GM12878 (cell line): ENCODE data around the gene FER1L5. TPM values are rescaled to one million over a fixed set of nuclear protein-coding genes. Genes with fewer than 3 reads are reported as not detected.

Experiments
- ATAC-seq: fragments of 200-7000 bp; cut with Tn5 transposase; 3 replicates; pipeline ENCODE4 v1.9.1; 2020; ENCODE audit warnings: mild to moderate bottlenecking, moderate library complexity
- BruUV-seq: library from RNA; stranded (reverse); fragments of 400-500 nt; replicated peaks from 2 replicates; lab custom pipeline; 2021; lab: Mats Ljungman, UMichigan
- CTCF ChIA-PET: fragments of 300-600 bp; sonication (Branson Sonifier 250); formaldehyde crosslinking; extraction: SDS; loops from one replicate; lab custom pipeline; 2021; ENCODE audit warnings: inconsistent platforms; lab: Yijun Ruan, JAX
- POLR2A ChIA-PET: fragments of 350-600 bp; formaldehyde crosslinking; extraction: SDS; loops from one replicate; lab custom pipeline; 2021; ENCODE audit warnings: inconsistent platforms; lab: Charles Lee
- RAD21 ChIA-PET: fragments of 300-600 bp; sonication (Branson Sonifier 250); formaldehyde crosslinking; loops from one replicate; lab custom pipeline; 2023; ENCODE audit warnings: antibody characterized with exemption; ENCODE audit not compliant: unreplicated experiment; lab: Charles Lee
- SMC1A ChIA-PET: fragments of 300-600 bp; sonication (Branson Sonifier 250); formaldehyde crosslinking; loops from one replicate; lab custom pipeline; 2023; ENCODE audit not compliant: unreplicated experiment, uncharacterized antibody; lab: Charles Lee
- DNase-seq: peaks from one replicate; pipeline ENCODE4 v3.0.0-alpha.2; 2011; ENCODE audit warnings: low read depth, low spot score
- FAIRE-seq: peaks from 3 replicates; lab custom pipeline; 2011; peaks lifted over from hg19 to GRCh38; lab: Jason Lieb, UNC
- H2AFZ ChIP-seq: 2 replicates; pipeline ENCODE4 v1.6.0; 2011; ENCODE audit warnings: low read depth, low read length, control low read depth; ENCODE audit not compliant: control insufficient read depth
- H3K27ac ChIP-seq: 2 replicates; pipeline ENCODE4 v1.5.1; 2011; ENCODE audit warnings: control low read depth; ENCODE audit not compliant: control insufficient read depth, insufficient read depth
- H3K27me3 ChIP-seq, 2 experiments: replicated peaks in 1 of 2; 2 replicates each; pipeline versions ENCODE4 v1.6.0 to v1.6.1; 2011; ENCODE audit warnings: low read length in 1 of 2; ENCODE audit not compliant: control insufficient read depth in 2 of 2, insufficient read depth in 2 of 2
- H3K36me3 ChIP-seq, 2 experiments: 2 replicates each; pipeline ENCODE4 v1.5.1; 2011; ENCODE audit warnings: low read length in 1 of 2; ENCODE audit not compliant: control insufficient read depth in 2 of 2, insufficient read depth in 2 of 2
- H3K4me1 ChIP-seq: 2 replicates; pipeline ENCODE4 v1.6.1; 2011; ENCODE audit warnings: mild to moderate bottlenecking, low read length, moderate library complexity, mixed read lengths; ENCODE audit not compliant: control insufficient read depth, insufficient read depth
- H3K4me2 ChIP-seq: 2 replicates; pipeline ENCODE4 v1.6.0; 2011; ENCODE audit warnings: control low read depth; ENCODE audit not compliant: control insufficient read depth, insufficient read depth
- H3K4me3 ChIP-seq: fragments of 200-600 bp; sonication (generic); 2 replicates; pipeline ENCODE4 v1.5.1; 2016
- H3K79me2 ChIP-seq: 2 replicates; pipeline ENCODE4 v1.6.0; 2011; ENCODE audit warnings: low read length; ENCODE audit not compliant: control insufficient read depth, insufficient read depth
- H3K9ac ChIP-seq: 2 replicates; pipeline ENCODE4 v1.8.0; 2011; ENCODE audit warnings: low read length, control low read depth, mixed read lengths; ENCODE audit not compliant: control insufficient read depth, insufficient read depth
- H3K9me3 ChIP-seq: replicated peaks from 3 replicates; pipeline ENCODE4 v1.5.1; 2011; ENCODE audit warnings: mild to moderate bottlenecking, low read length; ENCODE audit not compliant: control insufficient read depth, insufficient read depth
- H4K20me1 ChIP-seq: 2 replicates; pipeline ENCODE4 v1.6.0; 2011; ENCODE audit not compliant: control insufficient read depth, insufficient read depth
- FOXK2 ChIP-seq: fragments of 450-650 bp; IDR thresholded peaks from 2 replicates; pipeline ENCODE4 v1.6.1; 2017; ENCODE audit warnings: mild to moderate bottlenecking, moderate library complexity
- NRF1 ChIP-seq: conservative IDR thresholded peaks from 2 replicates; pipeline ENCODE4 v1.6.1; 2011; ENCODE audit warnings: mild to moderate bottlenecking, low read depth, low read length, improper control_type of control experiment
- SMAD5 ChIP-seq: IDR thresholded peaks from 2 replicates; pipeline ENCODE4 v1.6.1; 2016; ENCODE audit warnings: antibody characterized with exemption, low read depth
- SREBF1 ChIP-seq: IDR thresholded peaks from 2 replicates; pipeline ENCODE4 v1.6.1; 2012; ENCODE audit warnings: mild to moderate bottlenecking, low read length
- ZBTB11 ChIP-seq: fragments of 450-650 bp; formaldehyde crosslinking; IDR thresholded peaks from 2 replicates; pipeline ENCODE4 v1.5.0; 2022; ENCODE audit warnings: mild to moderate bottlenecking, missing genetic modification characterization
- WGBS: methylation state at CpG from one replicate; pipeline ENCODE4 v1.1.6; 2016; ENCODE audit warnings: low lambda C conversion rate; ENCODE audit not compliant: insufficient replicate concordance, insufficient coverage; ENCODE audit errors: missing lambda C conversion rate; 5-methylcytosine and 5-hydroxymethylcytosine counted together
- in situ Hi-C: fragments of 300-500 bp; cut with MboI; formaldehyde crosslinking; loops from 9 replicates; pipeline ENCODE4 v1.14.3; 2018; ENCODE audit warnings: mixed read lengths
- intact Hi-C: fragments of 100-400 bp; cut with micrococcal nuclease; formaldehyde crosslinking; loops from one replicate; pipeline ENCODE4 v1.14.2; 2022; ENCODE audit not compliant: unreplicated experiment
- polyA plus RNA-seq, 11 experiments: library from polyadenylated mRNA; depleted of rRNA in 4 of 11; unstranded in 6 of 11; stranded (reverse) in 5 of 11; fragments of >200 nt; fragmentation: Nextera tagmentation in 4 of 11; fragmentation: Illumina TruSeq in 1 of 11; extraction: Ambion mirVana in 4 of 11; extraction: Trizol in 1 of 11; gene quantifications; 1 replicate in 1 of 11; 2 replicates in 10 of 11; pipeline versions ENCODE4 v1.2.1 to v1.2.3, GENCODE V29; 2011 to 2016; ENCODE audit warnings: inconsistent platforms in 2 of 11, missing spikeins in 2 of 11, low read depth in 1 of 11
- total RNA-seq, 4 experiments: library from RNA; depleted of rRNA in 3 of 4; stranded (reverse); fragments of >200 nt in 3 of 4; fragmentation: Illumina TruSeq in 1 of 4; extraction: Trizol in 1 of 4; gene quantifications; 2 replicates each; pipeline versions ENCODE4 v1.2.1 to v1.2.3, GENCODE V29; 2013 to 2021

FER1L5 gene
- total and polyA plus RNA-seq, 10 of the 15 experiments (the other 5 are each of a cell fraction or from before 2014, with no cell fraction given), result not detected

GRCh38 chr2:96685577-96686459, 43.3 kb downstream of the FER1L5 start:
- WGBS, result 42% methylated on average over 18 of the region's 19 CpGs
- intact Hi-C loops (no loop called here), in situ Hi-C loops (no loop called here)
- Histone ChIP-seq H3K9ac (no peak overlapping the region), H3K36me3 (no peaks in the 10 kb centered on the region), H3K9me3 (no peaks in the 10 kb centered on the region), H3K79me2 (no peaks in the 10 kb centered on the region), H3K27ac (no peak overlapping the region), H4K20me1 (no peaks in the 10 kb centered on the region), H3K4me2 (no peak overlapping the region), H3K27me3 (no peaks in the 10 kb centered on the region; a peak in 1 of 4 replicates), H2AFZ (no peak overlapping the region), H3K4me3 (no peak overlapping the region), H3K4me1 (no peaks in the 10 kb centered on the region)
- ATAC-seq (peak; percentile 45; the same call in 2 of the 3 replicates), DNase-seq (no peak), FAIRE-seq (no peak)
- SMC1A ChIA-PET, result interaction anchor here (0.6 kb wide), 1 partner anchor 94 kb away, joined by 4 read pairs; no protein-coding TSS in a partner anchor
- BruUV-seq, result no TSS peak
- RAD21 ChIA-PET, result interaction anchor here (0.6 kb wide), 1 partner anchor 21 kb away, joined by 3 read pairs; no protein-coding TSS in a partner anchor
- TF ChIP-seq ZBTB11 (CRISPR knock-in tag) (no peak), SMAD5 (no peak), NRF1 (no peak), SREBF1 (no peak), FOXK2 (no peak)
- CTCF ChIA-PET, result no interaction called here
- POLR2A ChIA-PET, result interaction anchor here (0.7 kb wide), 1 partner anchor 29 kb away, joined by 6 read pairs; no protein-coding TSS in a partner anchor
